Esophagus squamous epithelium (tissue), 5 donors: ENCODE data around the gene TRIM9. TPM values are rescaled to one million over a fixed set of nuclear protein-coding genes. Genes with fewer than 3 reads are reported as not detected.

Source experiments
- DNase-seq: peaks from one replicate; lab custom pipeline; 2025; lab: John Stamatoyannopoulos, UW
- H3K27ac ChIP-seq, 4 donors: fragments of 200-600 bp; sonication (generic); one replicate each; pipeline ENCODE4 v1.5.1; 2016 to 2019; ENCODE audit warnings: mild to moderate bottlenecking in 1 of 4
- H3K27me3 ChIP-seq, 4 donors: fragments of 200-600 bp; sonication (generic); 1 replicate in 3 of 4; 2 replicates in 1 of 4; pipeline versions ENCODE4 v1.5.1 to v1.6.0; 2017 to 2021; ENCODE audit warnings: antibody characterized with exemption in 1 of 4
- H3K36me3 ChIP-seq, 3 donors: fragments of 200-600 bp; sonication (generic); one replicate each; pipeline ENCODE4 v1.5.1; 2016 to 2019
- H3K4me1 ChIP-seq, 3 donors: fragments of 200-600 bp; sonication (generic); one replicate each; pipeline ENCODE4 v1.5.1; 2017 to 2019
- H3K4me3 ChIP-seq, 4 donors: fragments of 200-600 bp; sonication (generic); 1 replicate in 3 of 4; 2 replicates in 1 of 4; pipeline ENCODE4 v1.5.1; 2016 to 2019; ENCODE audit warnings: mild to moderate bottlenecking in 2 of 4, moderate library complexity in 1 of 4
- H3K9me3 ChIP-seq, 3 donors: fragments of 200-600 bp; sonication (generic); one replicate each; pipeline ENCODE4 v1.5.1; 2016 to 2019
- POLR2A ChIP-seq, 4 donors: fragments of 450-650 bp; IDR thresholded peaks; one replicate each; pipeline ENCODE4 v1.6.1; 2017; ENCODE audit warnings: antibody characterized with exemption in 4 of 4, mild to moderate bottlenecking in 4 of 4, moderate library complexity in 3 of 4
- WGBS, 2 donors: methylation state at CpG; one replicate each; pipeline ENCODE4 v1.1.5; 2018; 5-methylcytosine and 5-hydroxymethylcytosine counted together
- intact Hi-C: fragments of 100-400 bp; cut with DNase I; formaldehyde crosslinking; loops from one replicate; pipeline ENCODE4 v1.15.0; 2022
- total RNA-seq, 4 donors: library from RNA; depleted of rRNA; stranded (reverse); fragments of >200 nt; gene quantifications; one replicate each; pipeline ENCODE4 v1.1.0, GENCODE V29; 2016
- TF ChIP-seq, protein P1 (sequence below), 6 experiments: fragments of 450-650 bp in 4 of 6; fragments of 200-600 bp in 2 of 6; sonication (generic) in 2 of 6; IDR thresholded peaks; one replicate each; pipeline ENCODE4 v1.5.1; 2016 to 2019; ENCODE audit warnings: antibody characterized with exemption in 6 of 6, mild to moderate bottlenecking in 4 of 6, moderate library complexity in 4 of 6
- donor health status: DM: yes; HTN: yes; CAD: no.

Gene TRIM9
- total RNA-seq, 4 donors from 2014 or later: 0.09 to 3.1 (median 0.21) TPM; not detected in 1

DNA sequence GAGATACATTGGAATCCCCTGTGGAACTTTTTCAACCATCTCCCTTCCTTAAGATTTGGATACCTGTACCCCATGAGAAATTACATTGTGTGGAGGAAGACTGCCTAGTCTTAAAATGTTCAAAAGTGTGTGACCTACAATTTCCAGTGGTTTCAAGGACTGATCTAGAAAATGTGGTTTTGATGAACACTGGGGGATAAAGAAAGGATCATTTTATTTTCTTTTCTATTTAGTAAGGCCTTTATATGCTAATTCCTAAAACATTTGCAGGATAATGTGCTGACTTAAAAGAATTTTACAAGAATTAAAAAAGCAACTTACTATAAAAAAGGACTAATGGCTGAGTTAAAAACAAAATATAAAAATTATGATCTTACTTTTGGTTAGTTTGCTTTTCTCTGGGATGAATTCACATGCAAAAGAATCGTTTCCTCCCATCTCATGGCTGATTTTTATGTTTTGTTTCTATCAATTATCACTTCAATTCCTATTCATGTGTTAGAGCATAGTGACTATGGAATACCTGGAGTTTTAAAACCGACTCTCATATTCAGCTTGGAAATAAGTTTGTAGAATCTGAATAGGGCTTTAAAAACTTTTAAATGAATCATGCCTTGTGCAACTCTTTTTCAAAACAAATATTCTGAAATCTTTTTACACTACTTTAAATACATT lies 110.7 kb downstream of the TRIM9 start:
- no peak for DNase-seq

DNA sequence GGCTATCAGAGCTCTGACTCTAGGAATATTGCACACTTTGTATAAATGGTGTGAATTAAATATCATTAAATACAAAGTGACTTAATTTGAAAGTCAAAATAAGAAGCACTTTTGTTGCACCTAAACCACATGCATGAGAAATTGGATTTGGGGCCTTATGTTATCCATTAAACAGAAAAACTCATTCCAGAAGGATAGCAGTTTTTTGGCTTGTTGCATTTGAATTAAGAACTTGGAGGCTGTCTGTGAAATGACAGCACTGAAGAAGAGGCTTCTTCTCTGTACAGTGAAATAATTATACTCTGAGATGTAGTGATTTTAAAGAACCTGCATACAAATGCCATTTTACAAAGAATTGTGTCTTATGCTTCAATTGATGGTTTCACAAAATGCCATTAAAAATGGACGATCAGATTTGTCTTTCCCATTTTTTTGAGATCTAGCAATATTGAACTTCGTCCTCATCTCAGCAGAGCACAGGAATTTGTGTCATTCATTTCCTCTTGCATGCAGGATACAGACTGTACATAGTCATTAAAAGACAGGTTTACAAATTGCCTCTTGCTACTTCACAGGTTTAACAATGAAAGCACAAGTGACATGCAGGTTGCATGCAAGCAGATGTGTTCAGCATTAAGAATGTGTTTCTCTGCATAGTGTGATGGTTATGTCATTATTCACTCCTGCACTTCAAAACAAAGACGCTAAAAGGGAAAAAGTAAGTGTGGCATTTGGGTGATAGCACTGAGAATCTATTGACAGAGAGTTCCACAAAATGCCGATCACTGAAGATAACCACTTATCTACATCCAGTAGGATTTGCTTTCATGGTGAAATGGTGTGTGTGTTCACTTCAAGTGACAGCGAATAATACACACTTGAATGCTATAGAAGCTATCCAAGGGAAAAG lies 114.7 kb downstream of the TRIM9 start:
- TF ChIP-seq, protein P1, sequence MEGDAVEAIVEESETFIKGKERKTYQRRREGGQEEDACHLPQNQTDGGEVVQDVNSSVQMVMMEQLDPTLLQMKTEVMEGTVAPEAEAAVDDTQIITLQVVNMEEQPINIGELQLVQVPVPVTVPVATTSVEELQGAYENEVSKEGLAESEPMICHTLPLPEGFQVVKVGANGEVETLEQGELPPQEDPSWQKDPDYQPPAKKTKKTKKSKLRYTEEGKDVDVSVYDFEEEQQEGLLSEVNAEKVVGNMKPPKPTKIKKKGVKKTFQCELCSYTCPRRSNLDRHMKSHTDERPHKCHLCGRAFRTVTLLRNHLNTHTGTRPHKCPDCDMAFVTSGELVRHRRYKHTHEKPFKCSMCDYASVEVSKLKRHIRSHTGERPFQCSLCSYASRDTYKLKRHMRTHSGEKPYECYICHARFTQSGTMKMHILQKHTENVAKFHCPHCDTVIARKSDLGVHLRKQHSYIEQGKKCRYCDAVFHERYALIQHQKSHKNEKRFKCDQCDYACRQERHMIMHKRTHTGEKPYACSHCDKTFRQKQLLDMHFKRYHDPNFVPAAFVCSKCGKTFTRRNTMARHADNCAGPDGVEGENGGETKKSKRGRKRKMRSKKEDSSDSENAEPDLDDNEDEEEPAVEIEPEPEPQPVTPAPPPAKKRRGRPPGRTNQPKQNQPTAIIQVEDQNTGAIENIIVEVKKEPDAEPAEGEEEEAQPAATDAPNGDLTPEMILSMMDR (IDR thresholded peaks at IDR 0.05): no peak
- no peak for TF ChIP-seq POLR2A (IDR thresholded peaks at IDR 0.05)
- WGBS, 2 donors: 65 to 71% methylated on average over 5 of the region's 5 CpGs
- H3K36me3 ChIP-seq: no peaks in the 10 kb centered on the region
- no peaks in the 10 kb centered on the region for H3K9me3 ChIP-seq
- H3K4me3 ChIP-seq: no peak overlapping the region
- intact Hi-C loops: no loop called here
- no peaks in the 10 kb centered on the region for H3K27me3 ChIP-seq
- H3K27ac ChIP-seq: no peak overlapping the region
- H3K4me1 ChIP-seq: no peaks in the 10 kb centered on the region
- no peak for DNase-seq

More for the DNA sequence above, 110.7 kb downstream of the TRIM9 start:
- Histone ChIP-seq H3K4me3 (no peak overlapping the region), H3K4me1 (no peaks in the 10 kb centered on the region), H3K36me3 (no peaks in the 10 kb centered on the region), H3K9me3 (no peaks in the 10 kb centered on the region), H3K27ac (no peak overlapping the region), H3K27me3 (peaks cover 0 to 9% (median 0%) of the 10 kb centered on the region in 4 donors)
- 68 to 70% methylated on average over 2 of the region's 2 CpGs for WGBS, 2 donors
- intact Hi-C loops: no loop called here
- TF ChIP-seq, protein P1 (IDR thresholded peaks at IDR 0.05): no peak
- TF ChIP-seq POLR2A (IDR thresholded peaks at IDR 0.05): no peak

DNA sequence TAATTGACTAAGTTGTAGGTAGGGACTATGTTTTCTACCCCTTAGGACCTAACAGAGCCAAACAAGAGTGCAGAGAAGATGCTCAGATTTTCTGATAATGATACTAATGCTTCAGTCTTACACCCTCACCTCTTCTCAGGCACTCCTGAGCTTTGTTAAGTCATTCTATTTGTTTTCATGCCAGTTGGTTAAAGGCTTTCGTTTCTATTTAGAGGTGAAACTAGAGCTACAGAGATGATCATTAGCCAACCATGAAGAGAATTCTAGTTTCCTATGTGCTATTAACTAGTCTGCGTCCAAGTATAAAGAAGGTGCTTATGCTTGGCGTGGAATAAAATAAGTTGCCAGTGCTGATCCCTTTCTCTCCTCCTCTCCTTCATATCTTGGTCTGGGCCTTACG lies 116.0 kb downstream of the TRIM9 start:
- Histone ChIP-seq H3K27ac (no peak overlapping the region), H3K36me3 (no peaks in the 10 kb centered on the region), H3K9me3 (no peaks in the 10 kb centered on the region), H3K4me1 (no peaks in the 10 kb centered on the region), H3K4me3 (no peak overlapping the region), H3K27me3 (no peaks in the 10 kb centered on the region)
- TF ChIP-seq, protein P1 (IDR thresholded peaks at IDR 0.05): no peak
- no peak for TF ChIP-seq POLR2A (IDR thresholded peaks at IDR 0.05)
- no peak for DNase-seq
- WGBS, 2 donors: 78 to 84% methylated on average over 4 of the region's 4 CpGs
- intact Hi-C loops: no loop called here

DNA sequence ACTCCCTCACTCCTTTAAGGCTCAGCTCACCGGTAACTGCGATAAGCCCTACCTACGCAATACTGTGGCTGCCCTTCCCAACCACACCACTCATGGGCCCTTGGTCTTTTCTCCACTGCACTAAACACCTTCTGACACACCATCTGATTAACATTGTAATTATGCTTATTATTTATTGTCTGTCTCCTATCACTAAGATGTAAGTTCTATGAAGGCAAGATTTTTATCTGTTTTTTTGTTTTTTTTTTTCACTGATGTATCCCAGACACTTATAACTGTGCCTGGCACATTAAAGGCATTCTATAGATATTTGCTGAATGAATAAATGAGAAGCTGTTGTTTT lies 116.4 kb downstream of the TRIM9 start:
- no peaks in the 10 kb centered on the region for H3K36me3 ChIP-seq
- no peak overlapping the region for H3K27ac ChIP-seq
- no peaks in the 10 kb centered on the region for H3K9me3 ChIP-seq
- no peak for TF ChIP-seq POLR2A (IDR thresholded peaks at IDR 0.05)
- TF ChIP-seq, protein P1 (IDR thresholded peaks at IDR 0.05): no peak
- no peak overlapping the region for H3K4me3 ChIP-seq
- WGBS, 2 donors: 83 to 100% methylated on average over 3 of the region's 3 CpGs
- intact Hi-C loops: no loop called here
- no peaks in the 10 kb centered on the region for H3K4me1 ChIP-seq
- no peaks in the 10 kb centered on the region for H3K27me3 ChIP-seq
- no peak for DNase-seq
